Keratinocyte (primary cell): Measurements from ENCODE around the gene CUL3. TPM values are rescaled to one million over a fixed set of nuclear protein-coding genes. Genes with fewer than 3 reads are reported as not detected.

Source experiments
- DNase-seq: peaks from one replicate; pipeline ENCODE4 v3.0.0-alpha.2; 2011; ENCODE audit warnings: low read depth, missing footprints, low spot score
- FAIRE-seq: peaks from 2 replicates; lab custom pipeline; 2011; peaks lifted over from hg19 to GRCh38; lab: Jason Lieb, UNC
- H2AFZ ChIP-seq: 2 replicates; pipeline ENCODE4 v1.6.0; 2012; ENCODE audit warnings: low read length, control low read depth, inconsistent platforms; ENCODE audit not compliant: control insufficient read depth
- H3K27ac ChIP-seq: 2 replicates; pipeline ENCODE4 v1.5.1; 2011; ENCODE audit warnings: low read length; ENCODE audit not compliant: control insufficient read depth, insufficient read depth
- H3K27me3 ChIP-seq: 3 replicates; pipeline ENCODE4 v1.6.0; 2011; ENCODE audit warnings: low read length; ENCODE audit not compliant: control insufficient read depth, insufficient read depth; ENCODE audit errors: extremely low read depth
- H3K36me3 ChIP-seq, 2 experiments: 2 replicates in 1 of 2; 3 replicates in 1 of 2; pipeline ENCODE4 v1.5.1; 2011; ENCODE audit warnings: low read length in 2 of 2, mild to moderate bottlenecking in 1 of 2; ENCODE audit not compliant: control insufficient read depth in 2 of 2, insufficient read depth in 2 of 2; ENCODE audit errors: extremely low read depth in 1 of 2
- H3K4me1 ChIP-seq: 3 replicates; pipeline ENCODE4 v1.5.1; 2011; ENCODE audit warnings: low read length; ENCODE audit not compliant: control insufficient read depth, insufficient read depth; ENCODE audit errors: extremely low read depth
- H3K4me2 ChIP-seq: 3 replicates; pipeline ENCODE4 v1.6.0; 2011; ENCODE audit warnings: low read depth, low read length; ENCODE audit not compliant: control insufficient read depth, insufficient read depth; ENCODE audit errors: extremely low read depth
- H3K4me3 ChIP-seq, 3 experiments: fragments of 200-600 bp in 1 of 3; sonication (generic) in 1 of 3; 2 replicates in 2 of 3; 3 replicates in 1 of 3; pipeline ENCODE4 v1.5.1; 2011 to 2016; ENCODE audit warnings: low read length in 3 of 3, mild to moderate bottlenecking in 3 of 3, control low read depth in 2 of 3, inconsistent platforms in 1 of 3, low read depth in 1 of 3, mixed read lengths in 1 of 3, mixed run types in 1 of 3, moderate library complexity in 1 of 3; ENCODE audit not compliant: control insufficient read depth in 2 of 3, insufficient read depth in 2 of 3; ENCODE audit errors: extremely low read depth in 1 of 3
- H3K79me2 ChIP-seq: 2 replicates; pipeline ENCODE4 v1.6.0; 2012; ENCODE audit warnings: low read length; ENCODE audit not compliant: control insufficient read depth, insufficient read depth
- H3K9ac ChIP-seq: 3 replicates; pipeline ENCODE4 v1.6.0; 2011; ENCODE audit warnings: low read length; ENCODE audit not compliant: control insufficient read depth, insufficient read depth; ENCODE audit errors: extremely low read depth
- H3K9me1 ChIP-seq: 3 replicates; pipeline ENCODE4 v1.6.0; 2011; ENCODE audit warnings: low read length; ENCODE audit not compliant: control insufficient read depth, insufficient read depth; ENCODE audit errors: extremely low read depth
- H3K9me3 ChIP-seq: 2 replicates; pipeline ENCODE4 v1.5.1; 2012; ENCODE audit warnings: low read depth, low read length; ENCODE audit not compliant: control insufficient read depth
- H4K20me1 ChIP-seq: 3 replicates; pipeline ENCODE4 v1.6.0; 2011; ENCODE audit warnings: low read length; ENCODE audit not compliant: control insufficient read depth, insufficient read depth; ENCODE audit errors: extremely low read depth
- CTCF ChIP-seq, 3 experiments: IDR thresholded peaks in 1 of 3; conservative IDR thresholded peaks in 1 of 3; optimal IDR thresholded peaks in 1 of 3; 2 replicates in 2 of 3; 3 replicates in 1 of 3; pipeline versions ENCODE3 to v1.5.1; 2011; ENCODE audit warnings: low read length in 3 of 3, mild to moderate bottlenecking in 3 of 3, moderate library complexity in 2 of 3, control low read depth in 1 of 3, inconsistent platforms in 1 of 3; ENCODE audit not compliant: insufficient read depth in 2 of 3; ENCODE audit errors: extremely low read depth in 1 of 3
- EZH2 ChIP-seq: IDR thresholded peaks from one replicate; pipeline ENCODE4 v1.6.1; 2012; ENCODE audit warnings: inconsistent platforms, mild to moderate bottlenecking, low read length, moderate library complexity
- dilution Hi-C: fragments of 300-500 bp; cut with MboI; formaldehyde crosslinking; loops from one replicate; pipeline ENCODE4 v1.7.0; 2020; ENCODE audit warnings: low sequenced_read_pairs; ENCODE audit not compliant: extremely low pct_ligation_motif_present
- polyA plus RNA-seq, 5 experiments: library from polyadenylated mRNA; depleted of rRNA in 3 of 5; stranded (reverse) in 3 of 5; stranded (forward) in 1 of 5; unstranded in 1 of 5; fragments of >200 nt; gene quantifications; 1 replicate in 1 of 5; 2 replicates in 3 of 5; 3 replicates in 1 of 5; pipeline versions ENCODE4 v1.2.1 to v1.2.3, GENCODE V29; 2011 to 2012; ENCODE audit warnings: missing spikeins in 2 of 5, low read depth in 1 of 5, low replicate concordance in 1 of 5

CUL3 gene
- polyA plus RNA-seq, 1 donor (not counting 4 experiments of a cell fraction or from before 2014, with no cell fraction given): 71.7 TPM

- dilution Hi-C loops: no loop called here
- Histone ChIP-seq H4K20me1 (no peaks in the 10 kb centered on the region), H3K4me1 (peaks cover 10% of the 10 kb centered on the region), H3K27ac (no peak overlapping the region), H3K4me3 (no peak overlapping the region), H3K27me3 (no peaks in the 10 kb centered on the region), H3K4me2 (no peak overlapping the region), H3K79me2 (no peaks in the 10 kb centered on the region), H3K36me3 (no peaks in the 10 kb centered on the region), H3K9ac (no peak overlapping the region), H3K9me3 (no peaks in the 10 kb centered on the region), H3K9me1 (no peaks in the 10 kb centered on the region), H2AFZ (peak overlapping the region; percentile 65)
- FAIRE-seq (no peak), DNase-seq (no peak)
- no peak for TF ChIP-seq CTCF (optimal IDR thresholded peaks at IDR 0.05 in 1 of 3, IDR thresholded peaks at IDR 0.05 in 1 of 3, conservative IDR thresholded peaks at IDR 0.05 in 1 of 3; ENCODE audit: extremely low read depth in 1 of 3, insufficient read depth in 2 of 3, low read length in 3 of 3)
- no peak for TF ChIP-seq EZH2
Observed at GRCh38 chr2:224433442-224433841, 151.7 kb downstream of the CUL3 start.

GRCh38 chr2:224432003-224432579 is 153.1 kb downstream of the CUL3 start:
- H3K9me1 ChIP-seq: no peaks in the 10 kb centered on the region
- no peak for FAIRE-seq

More at GRCh38 chr2:224432003-224432579, 153.1 kb downstream of the CUL3 start:
- TF ChIP-seq CTCF (optimal IDR thresholded peaks at IDR 0.05 in 1 of 3, IDR thresholded peaks at IDR 0.05 in 1 of 3, conservative IDR thresholded peaks at IDR 0.05 in 1 of 3; ENCODE audit: extremely low read depth in 1 of 3, insufficient read depth in 2 of 3, low read length in 3 of 3) (no peak), EZH2 (no peak)
- H3K4me1 ChIP-seq: peaks cover 8% of the 10 kb centered on the region
- H3K9me3 ChIP-seq: no peaks in the 10 kb centered on the region
- H2AFZ ChIP-seq: no peak overlapping the region
- H3K36me3 ChIP-seq: no peaks in the 10 kb centered on the region
- dilution Hi-C loops: no loop called here
- no peak overlapping the region for H3K4me3 ChIP-seq
- H3K4me2 ChIP-seq: peak overlapping the region; percentile 9
- H3K27ac ChIP-seq: no peak overlapping the region
- H3K27me3 ChIP-seq: no peaks in the 10 kb centered on the region
- no peak for DNase-seq
- H3K79me2 ChIP-seq: no peaks in the 10 kb centered on the region
- H3K9ac ChIP-seq: no peak overlapping the region
- H4K20me1 ChIP-seq: no peaks in the 10 kb centered on the region
